Measurements from ENCODE around the gene ATPAF1.

DNA sequence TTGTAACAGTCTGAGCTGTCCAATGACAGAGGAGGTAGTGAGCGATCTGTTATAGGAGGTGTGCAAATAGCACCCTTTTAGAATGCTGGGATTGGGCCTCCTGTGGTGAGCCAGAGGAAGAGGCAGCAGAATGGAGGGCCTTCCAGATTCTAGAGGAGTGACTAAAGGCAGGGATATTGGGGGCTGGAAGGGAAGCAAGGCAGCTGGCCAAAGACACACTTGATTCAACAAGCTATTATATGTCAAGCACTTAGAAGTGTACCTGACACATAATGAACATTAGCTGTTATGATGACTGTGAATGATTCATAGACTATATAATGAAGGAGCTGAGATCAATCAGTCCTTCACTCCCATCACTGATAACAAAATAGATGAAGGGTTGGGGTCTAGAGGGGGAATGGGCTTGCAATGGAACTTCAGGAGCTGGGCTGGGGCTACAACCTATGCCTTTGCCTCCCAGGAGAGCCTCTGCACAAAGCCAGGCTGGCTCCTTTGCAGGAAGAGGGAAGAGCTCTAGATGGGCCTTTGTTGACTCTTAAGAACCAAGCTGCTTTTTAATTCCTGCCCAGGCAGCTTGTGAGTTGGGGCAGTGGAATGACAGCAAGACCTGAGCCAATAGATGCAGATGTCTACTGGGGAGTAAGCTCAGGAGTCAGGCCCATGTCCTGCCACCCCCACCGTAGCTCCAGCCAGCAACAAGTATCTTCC, 61.8 kb downstream of the ATPAF1 start:
- TF ChIP-seq, protein P1, sequence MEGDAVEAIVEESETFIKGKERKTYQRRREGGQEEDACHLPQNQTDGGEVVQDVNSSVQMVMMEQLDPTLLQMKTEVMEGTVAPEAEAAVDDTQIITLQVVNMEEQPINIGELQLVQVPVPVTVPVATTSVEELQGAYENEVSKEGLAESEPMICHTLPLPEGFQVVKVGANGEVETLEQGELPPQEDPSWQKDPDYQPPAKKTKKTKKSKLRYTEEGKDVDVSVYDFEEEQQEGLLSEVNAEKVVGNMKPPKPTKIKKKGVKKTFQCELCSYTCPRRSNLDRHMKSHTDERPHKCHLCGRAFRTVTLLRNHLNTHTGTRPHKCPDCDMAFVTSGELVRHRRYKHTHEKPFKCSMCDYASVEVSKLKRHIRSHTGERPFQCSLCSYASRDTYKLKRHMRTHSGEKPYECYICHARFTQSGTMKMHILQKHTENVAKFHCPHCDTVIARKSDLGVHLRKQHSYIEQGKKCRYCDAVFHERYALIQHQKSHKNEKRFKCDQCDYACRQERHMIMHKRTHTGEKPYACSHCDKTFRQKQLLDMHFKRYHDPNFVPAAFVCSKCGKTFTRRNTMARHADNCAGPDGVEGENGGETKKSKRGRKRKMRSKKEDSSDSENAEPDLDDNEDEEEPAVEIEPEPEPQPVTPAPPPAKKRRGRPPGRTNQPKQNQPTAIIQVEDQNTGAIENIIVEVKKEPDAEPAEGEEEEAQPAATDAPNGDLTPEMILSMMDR (conservative IDR thresholded peaks at IDR 0.05) = no peak
- TF ChIP-seq ZFX (IDR thresholded peaks at IDR 0.05) = no peak

Data from C4-2B (cell line).